ENCODE measurements around the gene FAM83E.
A peak's percentile ranks its signal among the peaks of the same experiment; 100 is the strongest.

FAM83E gene

GRCh38 chr19:48644839-48645619, 30.2 kb upstream of the FAM83E start:
- TF ChIP-seq CTCF (IDR thresholded peaks at IDR 0.05), result no peak
- intact Hi-C loops (cut with DNase I; ENCODE audit: low total_unique reads), result loop anchor here (10.0 kb wide), 2 partner anchors 190 to 350 kb away; partner anchors contain the start of genes GYS1, HSD17B14 and RUVBL2
- DNase-seq, result peak; percentile 85 to 90
- Histone ChIP-seq H3K36me3 (no peaks in the 10 kb centered on the region), H3K27me3 (no peaks in the 10 kb centered on the region), H3K27ac (peak overlapping the region; percentile 86 to 88), H3K4me3 (peak overlapping the region; percentile 57 to 64), H3K4me1 (peaks cover 7 to 19% (median 14%) of the 10 kb centered on the region in 4 donors), H3K9me3 (no peaks in the 10 kb centered on the region)

GRCh38 chr19:48644355-48644754, 29.5 kb upstream of the FAM83E start:
- no peaks in the 10 kb centered on the region for H3K36me3 ChIP-seq
- intact Hi-C loops (cut with DNase I; ENCODE audit: low total_unique reads), result loop anchor here (10.0 kb wide), 2 partner anchors 190 to 350 kb away; partner anchors contain the start of genes GYS1, HSD17B14 and RUVBL2
- H3K4me1 ChIP-seq, result peaks cover 7 to 19% (median 17%) of the 10 kb centered on the region in 4 donors
- H3K27me3 ChIP-seq, result no peaks in the 10 kb centered on the region
- H3K27ac ChIP-seq, result no peak overlapping the region
- no peak for TF ChIP-seq CTCF (IDR thresholded peaks at IDR 0.05)
- peak overlapping the region; percentile 57 to 64 for H3K4me3 ChIP-seq
- H3K9me3 ChIP-seq, result no peaks in the 10 kb centered on the region
- no peak for DNase-seq

- Histone ChIP-seq H3K4me1 (peaks cover 12 to 27% (median 23%) of the 10 kb centered on the region in 4 donors), H3K27me3 (no peaks in the 10 kb centered on the region), H3K36me3 (no peaks in the 10 kb centered on the region), H3K4me3 (no peak overlapping the region), H3K9me3 (no peaks in the 10 kb centered on the region), H3K27ac (no peak overlapping the region)
- DNase-seq, result no peak
- no peak for TF ChIP-seq CTCF (IDR thresholded peaks at IDR 0.05)
- intact Hi-C loops (cut with DNase I; ENCODE audit: low total_unique reads), result loop anchor here (10.0 kb wide), 2 partner anchors 192 to 352 kb away; partner anchors contain the start of genes GYS1, HSD17B14 and RUVBL2
Observed at GRCh38 chr19:48642862-48643261, 28.0 kb upstream of the FAM83E start.

GRCh38 chr19:48641850-48642249, 27.0 kb upstream of the FAM83E start:
- peaks cover 12 to 31% (median 26%) of the 10 kb centered on the region in 4 donors for H3K4me1 ChIP-seq
- DNase-seq, result no peak
- no peaks in the 10 kb centered on the region for H3K27me3 ChIP-seq
- no peak overlapping the region for H3K4me3 ChIP-seq
- intact Hi-C loops (cut with DNase I; ENCODE audit: low total_unique reads), result loop anchor here (10.0 kb wide), 2 partner anchors 193 to 353 kb away; partner anchors contain the start of genes GYS1, HSD17B14 and RUVBL2
- no peaks in the 10 kb centered on the region for H3K9me3 ChIP-seq
- H3K27ac ChIP-seq, result no peak overlapping the region
- TF ChIP-seq CTCF (IDR thresholded peaks at IDR 0.05), result no peak
- H3K36me3 ChIP-seq, result no peaks in the 10 kb centered on the region

GRCh38 chr19:48639483-48640375, 24.9 kb upstream of the FAM83E start:
- Histone ChIP-seq H3K4me3 (no peak overlapping the region), H3K36me3 (no peaks in the 10 kb centered on the region), H3K27me3 (no peaks in the 10 kb centered on the region), H3K4me1 (peaks cover 5 to 33% (median 29%) of the 10 kb centered on the region in 4 donors), H3K9me3 (no peaks in the 10 kb centered on the region), H3K27ac (no peak overlapping the region)
- TF ChIP-seq CTCF (IDR thresholded peaks at IDR 0.05), result no peak
- intact Hi-C loops (cut with DNase I; ENCODE audit: low total_unique reads), result loop anchor here (10.0 kb wide), 2 partner anchors 195 to 355 kb away; partner anchors contain the start of genes GYS1, HSD17B14 and RUVBL2
- no peak for DNase-seq
